ENCODE data around the gene ZNF268. TPM values are rescaled to one million over a fixed set of nuclear protein-coding genes. Genes with fewer than 3 reads are reported as not detected.
A peak's percentile ranks its signal among the peaks of the same experiment; 100 is the strongest.

Gene ZNF268
- total and polyA plus RNA-seq, 2 of the 13 experiments (the other 11 are each of a cell fraction or from before 2014, with no cell fraction given), result 7.6 to 31.3 TPM

GRCh38 chr12:133181238-133181959 lies at the start of gene ZNF268 (continued):
- TF ChIP-seq ZNF598 (CRISPR knock-in tag; IDR thresholded peaks at IDR 0.05; ENCODE audit: borderline replicate concordance) (peak; percentile 42; the same call in 1 of the 2 replicates), SNAPC5 (CRISPR knock-in tag; IDR thresholded peaks at IDR 0.05; ENCODE audit: borderline replicate concordance) (no peak), SMAD3 (CRISPR knock-in tag; IDR thresholded peaks at IDR 0.05) (peak; percentile 64; the same call in 1 of the 2 replicates), ZSCAN25 (CRISPR knock-in tag; IDR thresholded peaks at IDR 0.05) (no peak), TFE3 (CRISPR knock-in tag; IDR thresholded peaks at IDR 0.05) (peak; percentile 27; the same call in 1 of the 2 replicates), TGIF2 (CRISPR knock-in tag; IDR thresholded peaks at IDR 0.05) (no peak), BCL3 (CRISPR knock-in tag; IDR thresholded peaks at IDR 0.05) (no peak), TMF1 (CRISPR knock-in tag; IDR thresholded peaks at IDR 0.05; ENCODE audit: low read depth) (no peak), CEBPZ (IDR thresholded peaks at IDR 0.05; ENCODE audit: low read length) (no peak), SETDB1 (CRISPR knock-in tag; IDR thresholded peaks at IDR 0.05; ENCODE audit: borderline replicate concordance) (no peak), ATF6 (CRISPR knock-in tag; conservative IDR thresholded peaks at IDR 0.05) (no peak), XRCC5 (optimal IDR thresholded peaks at IDR 0.05; ENCODE audit: low read length) (peak; percentile 88), PATZ1 (CRISPR knock-in tag; IDR thresholded peaks at IDR 0.05) (peak; percentile 34; the same call in 1 of the 2 replicates), ZNF280D (CRISPR knock-in tag; IDR thresholded peaks at IDR 0.05) (0 out of 2 replicates have a peak, but pooled peaks have one; percentile 27)

Measured in HepG2 (cell line).